Fibroblast of peridontal ligament (primary cell): Measurements from ENCODE around the gene CLIP4.

Experiments used
- DNase-seq: peaks from one replicate; pipeline ENCODE4 v3.0.0-alpha.2; 2010; ENCODE audit errors: extremely low read depth

The CLIP4 gene

DNA sequence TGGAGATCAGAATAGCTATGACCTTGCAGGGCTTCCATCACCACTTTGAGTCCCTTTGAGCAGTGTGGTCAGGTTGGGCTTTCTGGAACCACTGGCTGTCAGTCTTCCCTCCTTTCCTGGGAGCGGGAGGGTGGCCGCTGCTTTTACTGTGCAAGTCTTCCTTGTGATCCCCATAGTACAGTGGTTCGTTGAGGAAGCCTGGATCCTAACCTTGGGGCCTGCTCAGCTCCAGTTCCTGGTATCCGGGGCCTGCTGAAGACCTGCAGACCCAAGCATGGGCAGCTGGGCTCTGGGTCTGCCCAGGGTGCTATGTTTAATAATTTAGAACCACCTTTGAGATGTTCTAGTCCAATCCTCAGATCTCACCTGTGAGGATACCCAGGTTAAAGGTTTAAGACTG, 104.2 kb downstream of the CLIP4 start:
- no peak for DNase-seq

DNA sequence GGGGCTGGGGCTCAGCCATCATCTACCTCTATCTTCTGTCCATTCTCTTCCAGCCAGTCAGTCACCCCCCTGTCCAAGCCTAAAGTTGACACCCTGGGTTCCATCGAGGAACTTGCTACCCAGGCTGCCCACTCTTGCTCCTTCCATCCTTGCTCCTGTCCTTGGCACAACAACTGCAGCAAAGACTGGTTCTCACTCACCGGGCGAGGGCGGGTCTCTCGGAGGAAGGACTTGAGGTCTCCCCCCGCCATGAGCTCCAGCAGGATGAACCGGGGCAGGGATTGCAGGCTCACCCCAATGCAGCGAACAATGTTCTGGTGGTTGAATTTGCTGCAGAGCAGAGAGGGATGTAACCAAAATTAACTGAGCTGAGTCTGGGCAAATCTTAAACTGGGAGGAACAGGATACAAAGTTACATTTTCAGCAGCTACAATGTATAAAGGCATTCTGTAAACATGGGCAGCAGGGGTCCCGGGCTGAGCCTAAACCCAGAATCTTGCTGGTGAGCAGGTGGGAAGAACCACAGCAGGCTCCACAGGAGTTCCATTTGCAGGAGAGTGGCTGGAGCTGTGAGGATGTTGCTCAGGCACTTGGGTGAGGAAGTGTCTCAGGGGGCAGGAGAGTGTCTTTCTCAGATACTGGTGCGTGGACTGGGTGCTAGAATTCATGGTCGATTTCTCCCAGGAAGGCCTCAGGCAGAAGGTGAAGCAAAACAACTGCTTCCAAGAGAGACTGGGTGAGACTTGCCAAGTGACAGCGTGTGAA, 105.5 kb downstream of the CLIP4 start:
- no peak for DNase-seq

DNA sequence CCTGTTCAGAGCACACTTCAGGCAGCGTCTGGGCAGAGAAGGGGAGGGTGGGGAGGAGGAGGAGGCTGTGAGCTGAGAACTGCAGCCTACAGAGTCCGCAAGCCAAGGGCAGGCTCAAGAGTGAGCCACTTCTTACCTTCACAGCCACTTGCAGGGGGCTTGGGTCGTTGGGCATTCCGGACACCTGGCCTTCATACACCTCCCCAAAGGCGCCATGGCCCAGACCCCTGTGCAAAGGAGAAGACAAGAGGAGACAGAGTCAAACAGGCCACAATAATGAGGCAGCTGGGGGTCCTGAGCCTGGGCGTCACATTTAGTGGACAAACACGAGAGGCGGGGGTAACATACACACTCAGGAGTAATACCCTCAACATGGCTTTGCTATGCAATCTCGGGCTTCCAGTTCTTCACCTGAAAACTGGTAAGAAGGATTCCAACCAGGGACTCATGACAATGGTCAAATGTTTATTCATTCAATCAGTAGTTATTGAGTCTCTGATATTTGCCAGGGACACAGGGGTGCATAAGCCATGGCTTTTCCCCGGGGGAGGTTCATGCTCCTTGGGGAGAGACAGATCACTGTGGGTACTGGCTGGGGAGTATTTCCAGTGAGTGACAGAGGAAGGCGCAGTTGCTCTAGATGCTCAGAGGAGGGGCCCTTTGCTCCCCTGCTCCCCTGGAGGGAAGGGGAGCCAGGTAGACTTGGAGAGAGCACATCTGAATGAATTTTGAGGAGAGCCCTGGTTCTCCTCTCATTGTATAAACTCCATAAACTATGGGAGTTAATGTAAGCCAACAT, 107.4 kb downstream of the CLIP4 start:
- DNase-seq, result no peak

DNA sequence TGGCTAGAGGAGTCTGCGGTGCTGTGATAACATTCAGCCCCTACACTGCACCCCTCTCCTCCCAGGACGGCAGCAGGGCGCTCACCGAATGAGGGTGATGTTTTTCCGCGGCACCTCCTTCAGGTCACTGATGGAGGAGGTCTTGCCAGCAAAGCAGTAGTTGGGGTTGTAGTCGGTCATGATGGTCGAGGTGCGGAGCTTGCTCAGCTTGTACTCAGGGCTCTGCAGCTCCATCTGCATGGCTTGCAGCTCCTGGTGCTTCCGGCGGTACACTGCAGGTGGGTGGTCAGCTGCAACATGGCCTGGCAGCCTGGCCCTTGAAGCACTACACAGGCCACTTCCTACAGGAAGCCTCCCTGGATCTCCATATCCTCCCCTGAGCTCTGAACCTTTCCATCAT, 108.0 kb downstream of the CLIP4 start:
- DNase-seq, result no peak

- DNase-seq, result peak; percentile 80
Measured at GRCh38 chr2:29223851-29224692, 108.9 kb downstream of the CLIP4 start.

GRCh38 chr2:29224693-29225551, 109.7 kb downstream of the CLIP4 start:
- no peak for DNase-seq

DNA sequence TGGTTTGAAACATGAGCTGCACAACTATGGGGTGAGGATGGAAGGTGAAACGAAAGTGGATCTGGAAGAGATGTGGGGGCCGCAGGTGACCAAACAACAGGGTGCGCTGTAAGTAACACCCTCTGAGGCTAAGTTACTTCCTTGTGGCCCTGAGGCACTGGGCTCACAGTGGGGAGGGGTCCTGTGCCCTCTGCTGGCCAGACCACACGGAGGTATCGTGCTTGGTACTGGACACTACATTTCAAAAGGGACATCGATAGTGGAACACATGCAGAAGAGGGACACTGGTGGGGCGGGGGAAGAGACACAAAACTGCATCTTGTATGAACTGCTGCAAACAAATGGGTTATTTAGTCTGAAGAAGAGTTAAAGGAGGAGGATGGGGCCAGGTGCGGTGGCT, 110.6 kb downstream of the CLIP4 start:
- no peak for DNase-seq

DNA sequence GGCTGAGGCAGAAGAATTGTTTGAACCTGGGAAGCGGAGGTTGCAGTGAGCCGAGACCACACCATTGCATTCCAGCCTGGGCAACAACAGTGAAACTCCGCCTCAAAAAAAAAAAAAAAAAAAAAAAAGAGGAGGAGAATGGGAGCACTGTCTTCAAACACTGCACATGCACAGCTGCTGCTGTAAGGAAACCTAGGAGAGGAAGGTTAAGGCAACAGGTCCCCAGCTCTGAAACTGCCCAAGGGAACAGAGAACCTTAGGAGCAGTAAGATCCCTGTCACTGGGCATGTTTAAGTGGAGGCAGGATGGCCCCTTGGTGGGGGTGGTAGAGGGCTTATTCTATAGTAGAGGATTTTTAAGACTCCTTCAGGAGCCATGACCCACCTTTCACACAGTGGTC, 111.2 kb downstream of the CLIP4 start:
- no peak for DNase-seq

- no peak for DNase-seq
Measured at GRCh38 chr2:29226808-29227207, 111.6 kb downstream of the CLIP4 start.

DNA sequence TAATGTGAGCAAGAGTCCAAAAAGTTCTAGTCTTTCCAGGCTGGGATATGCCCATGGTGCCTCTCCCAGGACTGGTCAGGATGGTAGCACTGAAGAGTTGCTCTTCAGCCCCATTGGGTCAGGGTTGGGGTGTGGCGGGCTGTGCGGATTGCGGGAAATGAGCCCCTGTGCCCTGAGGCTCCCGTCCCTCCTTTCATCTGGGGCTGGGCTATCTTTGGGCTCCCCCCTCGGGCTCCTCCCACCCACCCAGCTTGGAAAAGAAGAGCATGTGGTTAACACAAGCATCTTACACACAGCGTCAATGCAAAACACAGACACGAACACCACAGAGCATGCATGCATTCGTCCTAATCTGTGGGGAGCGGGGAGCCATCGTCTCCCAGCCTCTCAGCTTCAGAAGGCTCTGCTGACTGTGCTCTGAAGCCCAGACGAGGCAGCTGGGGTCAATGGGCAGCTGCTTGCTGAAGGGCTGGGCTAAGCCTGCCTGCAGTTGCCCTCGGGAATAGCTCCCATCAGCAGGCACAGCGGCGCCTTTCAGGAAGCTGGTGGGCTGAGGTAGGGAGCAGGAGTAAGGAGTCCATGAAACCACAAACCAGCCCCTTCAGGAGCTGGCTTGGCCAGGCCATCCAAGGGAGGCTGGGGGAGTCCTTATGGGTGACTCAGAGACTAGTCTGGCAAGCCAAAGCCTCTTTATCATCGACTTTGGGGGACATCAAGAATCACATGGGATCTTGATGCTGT, 112.9 kb downstream of the CLIP4 start:
- peak; percentile 12 for DNase-seq

GRCh38 chr2:29228947-29229346, 113.7 kb downstream of the CLIP4 start:
- DNase-seq, result no peak

DNA sequence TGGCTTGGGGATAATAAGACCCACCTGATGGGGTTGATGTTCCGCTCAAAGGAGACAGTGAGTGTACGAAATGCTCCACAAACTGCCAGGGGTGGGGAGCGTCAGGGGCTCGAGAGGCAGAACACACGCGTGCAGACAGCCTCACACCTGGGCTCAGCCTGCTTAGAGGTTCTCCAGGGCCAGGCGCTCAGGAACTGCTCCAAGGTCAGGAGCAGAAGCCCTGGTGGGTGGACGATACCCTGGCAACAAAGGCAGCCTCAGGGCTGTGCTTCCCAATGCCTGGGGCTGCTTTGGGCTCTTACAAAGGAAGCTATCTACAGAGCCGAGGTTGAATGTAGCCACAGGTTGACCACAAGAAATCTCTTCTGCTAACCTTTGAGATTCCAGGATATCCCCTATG, 114.4 kb downstream of the CLIP4 start:
- no peak for DNase-seq

- no peak for DNase-seq
Measured at GRCh38 chr2:29232041-29232440, 116.8 kb downstream of the CLIP4 start.

GRCh38 chr2:29233428-29233827, 118.2 kb downstream of the CLIP4 start:
- DNase-seq, result no peak

DNA sequence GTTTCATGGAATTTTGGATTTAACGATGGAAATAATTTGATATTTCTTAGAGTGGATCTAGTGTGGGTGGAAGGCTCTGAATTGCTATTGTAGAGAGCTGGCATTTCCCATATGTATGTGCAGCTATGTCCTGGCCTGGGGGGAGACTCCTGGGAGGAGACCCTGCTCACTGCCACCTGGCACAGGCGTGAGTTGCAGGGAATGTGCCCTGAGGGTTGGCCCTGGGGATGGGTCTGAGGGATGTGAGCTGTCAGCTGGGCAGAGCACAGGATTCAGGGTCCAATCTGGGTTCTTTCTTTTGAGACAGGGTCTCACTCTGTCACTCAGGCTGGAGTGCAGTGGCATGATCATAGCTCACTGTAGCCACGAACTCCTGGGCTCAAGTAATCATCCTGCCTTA, 120.2 kb downstream of the CLIP4 start:
- no peak for DNase-seq

DNA sequence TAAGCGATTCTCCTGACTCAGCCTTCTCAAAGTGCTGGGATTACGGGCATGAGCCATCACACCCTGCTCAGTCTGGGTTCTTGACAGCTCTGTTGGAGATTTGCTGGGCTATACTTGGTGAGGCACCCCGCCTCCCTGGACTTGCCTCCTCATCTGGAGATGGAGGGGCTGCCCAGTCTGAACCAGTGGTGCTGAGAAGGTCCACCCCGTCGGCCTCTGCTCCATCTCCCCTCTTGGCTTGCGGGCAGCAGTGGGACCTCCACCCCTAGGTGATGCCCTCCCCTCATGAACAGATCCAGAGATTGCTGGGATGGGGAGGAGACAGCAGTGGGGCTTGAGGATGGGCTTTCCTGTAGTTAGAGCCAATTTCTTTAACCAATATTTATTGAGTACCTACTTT, 120.9 kb downstream of the CLIP4 start:
- no peak for DNase-seq

- peak; percentile 5 for DNase-seq
Measured at GRCh38 chr2:29238497-29238896, 123.3 kb downstream of the CLIP4 start.
